Measurements from ENCODE around the gene HYCC1.

DNA sequence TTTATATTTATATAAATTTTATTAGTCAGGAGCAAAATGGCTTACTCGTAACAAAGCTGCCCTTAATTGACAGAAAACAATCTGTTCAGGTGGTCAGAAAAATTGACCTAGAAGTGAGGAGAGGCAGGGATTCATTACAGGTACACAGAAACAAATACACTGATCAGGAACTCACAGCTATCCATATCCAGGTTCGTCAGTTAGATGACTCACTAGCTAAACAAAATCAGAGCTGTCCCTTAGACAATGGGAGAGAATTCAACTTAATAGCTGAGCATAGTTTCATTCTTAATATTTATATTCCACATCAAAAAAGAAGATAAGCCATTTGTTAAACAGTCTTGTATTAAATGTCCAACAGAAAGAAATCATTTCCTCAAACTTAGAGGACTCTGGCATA is 41.7 kb downstream of the HYCC1 start:
- TF ChIP-seq CTCF (IDR thresholded peaks at IDR 0.05; ENCODE audit: low read length) = no peak
- TF ChIP-seq EZH2 (IDR thresholded peaks at IDR 0.05; ENCODE audit: borderline replicate concordance, low read length) = no peak
